Stomach (tissue), 4 donors: ENCODE data around the gene ATP8B4.

Experiments
- CTCF ChIP-seq, 7 experiments: fragments of 450-650 bp in 4 of 7; fragments of 200-600 bp in 3 of 7; sonication (generic) in 3 of 7; IDR thresholded peaks; one replicate each; pipeline ENCODE4 v1.5.1; 2016 to 2019; ENCODE audit warnings: antibody characterized with exemption in 7 of 7, control low read depth in 2 of 7, mild to moderate bottlenecking in 1 of 7
- POLR2AphosphoS5 ChIP-seq, 3 donors: sonication (generic); formaldehyde crosslinking; IDR thresholded peaks; one replicate each; pipeline ENCODE4 v1.6.1; 2016; ENCODE audit warnings: antibody characterized with exemption in 3 of 3

- TF ChIP-seq POLR2AphosphoS5 (IDR thresholded peaks at IDR 0.05) (no peak), CTCF (IDR thresholded peaks at IDR 0.05) (no peak)
These were observed 49.3 kb upstream of the ATP8B4 start for GRCh38 chr15:50168379-50168778.
